HG03045 (cell line): ENCODE measurements around the gene DNALI1.

ENCODE experiments used
- ATAC-seq: cut with Tn5 transposase; IDR thresholded peaks from one replicate; pipeline ENCODE4 v1.9.1; 2021; ENCODE audit warnings: mild to moderate bottlenecking, moderate library complexity; ENCODE audit not compliant: unreplicated experiment

DNALI1 gene

DNA sequence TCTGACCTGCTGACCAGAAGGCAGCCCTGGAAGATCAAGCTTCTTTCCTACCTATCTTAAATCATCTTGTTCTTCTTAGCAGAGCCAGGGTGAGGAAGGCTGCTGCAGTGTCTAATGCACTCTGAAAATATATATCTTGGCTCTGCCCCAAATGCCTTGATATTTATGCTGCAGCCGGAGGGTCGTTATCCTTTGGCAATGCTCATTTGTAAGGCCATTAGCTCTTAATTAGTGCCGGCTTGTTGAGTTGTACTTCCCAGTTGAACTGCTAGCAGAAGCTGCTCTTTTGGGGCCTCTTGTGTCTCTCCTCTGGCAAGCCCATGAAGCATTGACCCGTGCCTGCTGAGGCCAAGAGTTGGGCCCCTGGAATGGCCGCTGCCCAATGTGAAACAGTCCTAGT lies 43.2 kb downstream of the DNALI1 start:
- ATAC-seq = no peak

DNA sequence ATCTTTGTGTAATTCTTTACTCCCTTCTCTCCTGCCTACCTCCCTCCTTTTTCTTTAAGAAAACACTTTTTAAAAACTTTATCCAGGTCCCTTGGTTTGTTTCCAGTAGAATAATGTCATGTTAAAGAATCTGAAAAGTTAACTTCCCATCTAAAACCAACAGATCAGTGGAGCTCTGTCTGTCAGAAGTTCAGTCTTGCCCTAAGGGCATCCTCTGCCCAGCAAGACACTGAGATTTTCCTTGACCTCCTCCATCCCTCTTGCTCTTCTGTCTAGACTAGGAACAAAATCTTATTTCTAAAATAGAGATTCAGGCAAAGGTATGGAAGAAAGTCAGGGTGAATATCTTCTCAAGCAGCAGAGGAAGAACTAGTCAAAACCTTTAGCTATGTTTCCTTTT lies 44.7 kb downstream of the DNALI1 start:
- no peak for ATAC-seq

DNA sequence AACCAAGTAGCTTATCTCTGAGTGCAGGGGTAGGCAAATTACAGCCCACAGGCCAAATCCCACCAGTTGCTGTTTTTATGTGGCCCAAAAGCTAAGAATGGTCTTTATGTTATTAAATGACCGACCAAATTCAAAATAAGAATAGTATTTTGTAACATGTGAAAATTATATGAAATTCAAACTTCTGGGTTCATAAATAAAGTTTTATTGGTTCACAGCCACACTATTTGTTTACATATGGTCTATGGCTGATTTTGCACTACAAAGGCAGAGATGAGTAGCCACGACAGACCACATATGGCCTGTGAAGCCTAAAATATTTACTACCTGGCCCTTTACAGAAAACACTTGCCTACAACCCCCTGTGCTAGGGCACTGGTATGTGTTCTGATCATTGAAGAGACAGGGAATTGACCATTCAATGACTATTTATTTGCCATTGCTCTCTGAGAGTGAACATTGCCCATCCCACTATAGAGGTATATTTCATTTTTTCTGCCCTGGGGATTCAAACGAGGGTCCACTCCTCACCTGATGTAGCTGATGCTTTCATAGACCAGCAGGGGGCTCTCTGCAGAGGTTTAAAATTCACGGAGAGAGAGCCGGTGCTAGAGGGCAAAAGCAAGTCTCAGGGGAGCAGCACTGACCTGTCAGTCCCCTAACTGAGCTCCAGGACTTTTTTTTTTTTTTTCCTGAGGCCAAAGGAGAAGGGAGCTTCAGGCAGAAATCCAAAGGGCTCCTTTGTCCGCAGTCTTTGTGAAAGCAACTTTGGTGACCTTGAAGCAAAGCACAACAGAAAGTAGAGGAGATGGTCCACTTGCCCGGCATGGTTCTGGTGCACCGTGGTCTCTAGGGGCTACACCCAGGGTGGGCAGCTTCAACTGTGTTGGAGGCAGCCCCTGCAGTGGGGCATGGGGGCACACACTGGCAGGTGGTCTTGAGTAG lies 46.3 kb downstream of the DNALI1 start:
- no peak for ATAC-seq

DNA sequence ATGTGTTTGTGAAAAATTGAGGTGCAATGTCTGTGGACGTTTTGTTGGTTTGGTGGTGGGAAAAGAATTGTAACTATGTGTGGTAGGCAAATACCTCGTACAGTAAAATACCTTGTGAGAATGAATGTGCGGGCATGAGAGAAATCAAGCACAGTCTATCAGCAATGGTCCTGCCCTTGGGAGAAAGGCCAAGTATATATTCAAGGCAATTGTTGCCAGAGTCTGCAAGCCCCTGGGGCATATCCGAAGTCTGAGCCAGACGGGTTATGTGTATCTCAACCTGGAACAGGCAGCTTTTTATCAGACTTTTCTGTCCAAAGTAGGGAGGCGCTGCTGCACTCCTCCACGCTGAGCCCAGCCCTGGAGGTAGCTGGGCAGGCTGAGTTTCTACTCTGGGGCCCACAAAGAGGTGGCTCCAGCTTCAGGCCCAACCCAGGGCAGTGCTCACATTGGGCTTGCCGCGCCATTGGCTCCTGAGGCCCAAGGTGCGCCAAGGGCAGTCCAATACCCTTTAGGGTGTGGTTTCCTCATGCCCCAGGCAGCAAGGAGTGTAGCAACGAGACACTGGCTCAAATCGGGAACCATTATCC lies 48.4 kb downstream of the DNALI1 start:
- ATAC-seq = no peak

DNA sequence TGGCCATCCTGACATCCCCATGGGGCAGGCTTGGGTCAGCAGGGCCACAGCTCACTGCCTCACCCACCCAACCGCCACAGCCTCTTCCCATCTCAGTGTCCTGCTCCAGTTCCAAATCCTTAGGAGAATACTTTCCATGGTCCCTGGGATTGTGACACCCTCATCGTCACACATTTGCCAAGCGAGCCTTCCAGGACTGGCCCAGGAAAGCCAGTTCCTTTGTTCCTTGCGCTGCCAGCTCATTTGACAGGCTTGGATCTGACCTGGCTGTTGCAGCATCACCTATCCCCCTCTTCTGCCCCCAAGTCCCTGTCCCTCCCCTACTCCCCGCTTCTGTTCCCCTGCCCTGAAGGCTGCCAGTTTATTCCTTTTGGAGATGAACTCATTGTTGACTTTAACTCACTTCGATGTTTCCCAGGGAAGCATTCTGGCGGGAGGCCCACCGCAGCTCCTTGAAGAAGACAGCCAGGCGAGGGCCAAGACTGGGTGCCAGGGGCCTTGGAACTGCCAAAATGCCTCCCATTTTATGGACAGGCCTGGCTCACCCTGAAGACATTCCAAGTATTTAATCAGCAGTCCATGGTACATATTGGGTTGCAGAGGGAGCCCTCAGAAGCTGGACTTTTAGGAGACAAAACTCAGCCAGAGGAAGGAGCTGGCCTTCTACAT lies 49.2 kb downstream of the DNALI1 start:
- ATAC-seq = no peak

DNA sequence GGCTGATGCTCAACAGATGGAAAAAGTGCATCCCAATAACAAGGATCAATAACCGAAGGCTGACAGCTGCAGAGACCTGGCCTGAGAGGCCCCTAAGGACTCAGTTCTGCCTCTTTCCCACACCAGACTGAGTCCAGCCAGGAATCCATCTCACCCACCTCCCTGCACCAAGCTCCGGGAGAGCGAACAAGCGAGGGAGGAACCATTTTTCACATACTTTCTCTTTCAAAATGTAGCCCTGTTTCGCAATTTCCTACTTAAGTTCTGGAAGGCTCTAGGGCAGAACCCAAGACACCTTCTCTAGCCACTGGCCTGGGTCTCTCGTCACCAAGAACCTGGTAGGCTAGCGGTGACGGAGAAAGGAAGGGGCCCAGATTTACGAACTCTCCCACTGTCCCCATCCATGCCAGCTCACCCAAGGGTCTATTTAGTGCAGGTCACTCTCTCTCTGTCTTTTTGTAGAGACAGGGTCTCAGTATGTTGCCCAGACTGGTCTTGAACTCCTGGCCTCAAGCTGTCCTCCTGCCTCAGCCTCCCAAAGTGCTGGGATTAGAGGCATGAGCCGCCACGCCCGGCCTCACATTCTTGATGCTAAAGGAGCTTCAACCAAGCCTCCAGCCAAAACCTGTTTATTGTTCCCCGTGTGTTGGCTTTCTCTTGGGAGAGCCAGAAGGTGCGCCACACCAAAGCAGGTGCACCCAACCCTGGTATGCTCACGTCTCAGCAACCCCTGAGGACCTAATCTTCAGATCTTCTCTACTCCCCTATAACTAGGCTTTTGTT lies 49.9 kb downstream of the DNALI1 start:
- ATAC-seq = no peak

DNA sequence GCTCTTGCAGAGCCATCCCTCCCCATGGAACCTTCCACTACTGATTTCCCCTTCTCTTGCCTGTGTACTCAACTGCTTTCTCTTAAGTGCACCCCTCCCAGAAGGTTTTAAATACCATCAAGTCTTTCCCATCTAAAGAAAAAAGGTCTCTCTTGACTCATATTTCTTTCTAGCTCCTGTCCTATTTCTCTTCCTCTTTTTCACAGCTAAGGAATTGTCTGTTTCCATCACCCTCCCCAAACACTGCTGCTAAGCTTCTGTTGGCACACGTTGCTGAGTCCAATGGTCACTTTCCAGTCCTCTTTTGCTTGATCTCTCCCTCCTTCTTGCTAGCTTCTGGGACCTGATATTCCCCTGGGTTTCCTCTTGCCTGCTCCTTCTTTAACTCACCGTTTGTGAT lies 52.3 kb downstream of the DNALI1 start:
- ATAC-seq = no peak

- ATAC-seq = no peak
Observed at GRCh38 chr1:37609994-37610393, 53.3 kb downstream of the DNALI1 start.

DNA sequence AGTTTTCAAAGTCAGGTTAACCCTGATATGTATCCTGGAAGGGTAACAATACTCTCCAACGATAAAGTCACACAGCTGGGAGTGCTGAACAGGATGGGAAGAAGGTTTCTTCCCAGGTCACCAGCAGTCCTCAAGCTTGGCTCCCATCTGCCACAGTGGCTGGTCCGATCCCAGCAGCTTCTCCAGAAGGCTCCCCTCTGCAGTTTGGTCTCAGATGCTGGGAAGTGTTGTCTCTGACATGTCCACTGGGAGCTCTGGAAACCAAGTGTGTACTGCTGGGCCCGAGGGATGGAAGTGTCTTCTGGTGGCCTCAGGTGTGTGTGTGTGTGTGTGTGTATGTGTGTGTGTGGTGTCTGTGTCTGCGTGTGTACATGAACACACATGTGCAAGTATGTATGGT lies 55.4 kb downstream of the DNALI1 start:
- no peak for ATAC-seq

- ATAC-seq = no peak
Observed at GRCh38 chr1:37614105-37614504, 57.4 kb downstream of the DNALI1 start.

DNA sequence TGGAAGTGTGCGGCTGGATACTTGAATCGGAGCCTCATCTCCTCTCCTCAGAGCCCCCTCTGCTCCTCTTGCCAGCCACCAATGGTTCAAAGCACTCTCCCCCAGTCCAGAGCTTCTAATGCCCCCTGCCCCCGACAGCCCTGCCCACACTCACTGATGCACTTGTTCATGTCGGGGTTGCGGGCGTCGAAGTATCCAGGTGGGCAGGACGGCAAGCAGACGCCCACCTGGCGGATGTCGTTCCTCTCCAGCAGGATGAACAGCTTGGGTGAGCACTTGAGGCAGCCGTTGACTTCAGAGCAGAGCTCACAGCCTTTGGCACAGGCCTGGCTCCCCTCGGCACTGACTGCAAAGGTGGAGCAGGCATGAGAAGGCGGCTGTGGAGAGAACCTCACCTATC lies 59.6 kb downstream of the DNALI1 start:
- no peak for ATAC-seq
